ENCODE data around the gene DGKD.

DNA sequence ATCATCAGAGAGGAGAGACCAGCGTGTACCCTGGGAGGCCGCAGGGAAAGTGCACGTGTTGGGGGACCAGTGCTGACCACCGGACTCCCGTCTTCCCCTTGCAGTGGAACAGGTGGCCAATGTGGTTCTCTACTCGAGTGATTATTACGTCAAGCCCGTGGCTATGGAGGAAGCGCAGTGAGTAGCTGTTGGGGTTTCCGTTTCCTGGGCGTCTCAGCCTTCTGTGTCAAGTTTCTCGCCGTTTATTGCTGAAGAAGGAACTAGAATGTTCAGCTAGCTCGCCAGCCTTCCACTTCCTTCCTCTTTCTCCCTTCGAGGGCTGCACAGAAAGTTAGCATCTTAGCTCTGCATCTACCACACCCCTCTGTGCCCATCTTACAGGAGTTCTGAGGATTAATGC is 22.8 kb upstream of the DGKD start:
- TF ChIP-seq, protein P1, sequence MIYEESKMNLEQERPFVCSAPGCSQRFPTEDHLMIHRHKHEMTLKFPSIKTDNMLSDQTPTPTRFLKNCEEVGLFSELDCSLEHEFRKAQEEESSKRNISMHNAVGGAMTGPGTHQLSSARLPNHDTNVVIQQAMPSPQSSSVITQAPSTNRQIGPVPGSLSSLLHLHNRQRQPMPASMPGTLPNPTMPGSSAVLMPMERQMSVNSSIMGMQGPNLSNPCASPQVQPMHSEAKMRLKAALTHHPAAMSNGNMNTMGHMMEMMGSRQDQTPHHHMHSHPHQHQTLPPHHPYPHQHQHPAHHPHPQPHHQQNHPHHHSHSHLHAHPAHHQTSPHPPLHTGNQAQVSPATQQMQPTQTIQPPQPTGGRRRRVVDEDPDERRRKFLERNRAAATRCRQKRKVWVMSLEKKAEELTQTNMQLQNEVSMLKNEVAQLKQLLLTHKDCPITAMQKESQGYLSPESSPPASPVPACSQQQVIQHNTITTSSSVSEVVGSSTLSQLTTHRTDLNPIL (CRISPR knock-in tag; IDR thresholded peaks at IDR 0.05; ENCODE audit: low read depth), result no peak
- TF ChIP-seq ARNTL (CRISPR knock-in tag; IDR thresholded peaks at IDR 0.05; ENCODE audit: borderline replicate concordance, low read depth) (no peak), ZFP30 (CRISPR knock-in tag; IDR thresholded peaks at IDR 0.05) (no peak), TOX (CRISPR knock-in tag; IDR thresholded peaks at IDR 0.05; ENCODE audit: borderline replicate concordance) (no peak), OSR1 (CRISPR knock-in tag; IDR thresholded peaks at IDR 0.05) (no peak), PPARA (CRISPR knock-in tag; IDR thresholded peaks at IDR 0.05; ENCODE audit: borderline replicate concordance) (no peak), ZFP3 (CRISPR knock-in tag; IDR thresholded peaks at IDR 0.05) (no peak), GLIS3 (CRISPR knock-in tag; IDR thresholded peaks at IDR 0.05) (no peak), RARB (CRISPR knock-in tag; IDR thresholded peaks at IDR 0.05) (no peak)
- TF ChIP-seq, protein P2, sequence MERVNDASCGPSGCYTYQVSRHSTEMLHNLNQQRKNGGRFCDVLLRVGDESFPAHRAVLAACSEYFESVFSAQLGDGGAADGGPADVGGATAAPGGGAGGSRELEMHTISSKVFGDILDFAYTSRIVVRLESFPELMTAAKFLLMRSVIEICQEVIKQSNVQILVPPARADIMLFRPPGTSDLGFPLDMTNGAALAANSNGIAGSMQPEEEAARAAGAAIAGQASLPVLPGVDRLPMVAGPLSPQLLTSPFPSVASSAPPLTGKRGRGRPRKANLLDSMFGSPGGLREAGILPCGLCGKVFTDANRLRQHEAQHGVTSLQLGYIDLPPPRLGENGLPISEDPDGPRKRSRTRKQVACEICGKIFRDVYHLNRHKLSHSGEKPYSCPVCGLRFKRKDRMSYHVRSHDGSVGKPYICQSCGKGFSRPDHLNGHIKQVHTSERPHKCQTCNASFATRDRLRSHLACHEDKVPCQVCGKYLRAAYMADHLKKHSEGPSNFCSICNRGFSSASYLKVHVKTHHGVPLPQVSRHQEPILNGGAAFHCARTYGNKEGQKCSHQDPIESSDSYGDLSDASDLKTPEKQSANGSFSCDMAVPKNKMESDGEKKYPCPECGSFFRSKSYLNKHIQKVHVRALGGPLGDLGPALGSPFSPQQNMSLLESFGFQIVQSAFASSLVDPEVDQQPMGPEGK (CRISPR knock-in tag; IDR thresholded peaks at IDR 0.05; ENCODE audit: borderline replicate concordance), result no peak

All from SK-N-SH treated with all-trans-retinoic acid at 6 μM for 48 hours (cell line).